A549 (cell line): ENCODE results near the gene TROAP. TPM values are rescaled to one million over a fixed set of nuclear protein-coding genes. Genes with fewer than 3 reads are reported as not detected.

ENCODE experiments used
- ATAC-seq, 2 experiments: fragments of 200-7000 bp in 1 of 2; fragments of >200 bp in 1 of 2; cut with Nextera tagmentation in 1 of 2; cut with Tn5 transposase in 1 of 2; 3 replicates each; pipeline versions ENCODE4 v1.8.0 to v1.9.1; 2018 to 2020; ENCODE audit warnings: mild to moderate bottlenecking in 1 of 2, moderate library complexity in 1 of 2
- CTCF ChIA-PET: fragments of 300-600 bp; sonication (Branson Sonifier 250); formaldehyde crosslinking; extraction: SDS; loops from one replicate; lab custom pipeline; 2021; ENCODE audit warnings: antibody characterized with exemption, inconsistent platforms; lab: Yijun Ruan, JAX
- POLR2A ChIA-PET: fragments of 350-600 bp; formaldehyde crosslinking; extraction: SDS; loops from one replicate; lab custom pipeline; 2021; ENCODE audit warnings: antibody characterized with exemption, inconsistent platforms; lab: Yijun Ruan, JAX
- DNase-seq, 2 experiments: peaks; one replicate each; pipeline versions ENCODE4 v3.0.0 to v3.0.0-alpha.2; 2011 to 2016; ENCODE audit warnings: low read depth in 1 of 2, low spot score in 1 of 2
- FAIRE-seq: peaks from 2 replicates; lab custom pipeline; 2011; peaks lifted over from hg19 to GRCh38; lab: Jason Lieb, UNC
- H3K27ac ChIP-seq, 2 experiments: fragments of >200 bp; sonication (Bioruptor Twin); formaldehyde crosslinking; 3 replicates each; pipeline ENCODE4 v1.5.1; 2016 to 2017
- H3K4me1 ChIP-seq: fragments of >200 bp; sonication (Bioruptor Twin); formaldehyde crosslinking; 3 replicates; pipeline ENCODE4 v1.6.1; 2016
- H3K4me2 ChIP-seq: fragments of >200 bp; sonication (Bioruptor Twin); formaldehyde crosslinking; 3 replicates; pipeline ENCODE4 v1.6.1; 2016
- H3K4me3 ChIP-seq: fragments of >200 bp; sonication (Bioruptor Twin); formaldehyde crosslinking; 3 replicates; pipeline ENCODE4 v1.5.1; 2016
- H3K9me3 ChIP-seq: fragments of >200 bp; sonication (Bioruptor Twin); formaldehyde crosslinking; 3 replicates; pipeline ENCODE4 v1.6.1; 2016
- ATOH8 ChIP-seq: fragments of 250-450 bp; sonication (Bioruptor Pico); IDR thresholded peaks from 2 replicates; pipeline ENCODE4 v1.5.0; 2020; ENCODE audit warnings: low read depth, mild to moderate bottlenecking, moderate library complexity
- CBX8 ChIP-seq: fragments of 200-600 bp; sonication (generic); IDR thresholded peaks from 2 replicates; pipeline ENCODE4 v1.6.1; 2016
- CEBPB ChIP-seq, 2 experiments: fragments of >200 bp in 1 of 2; sonication (Bioruptor Twin) in 1 of 2; formaldehyde crosslinking in 1 of 2; IDR thresholded peaks; 2 replicates each; pipeline ENCODE4 v1.6.1; 2012 to 2016
- CHD2 ChIP-seq: fragments of 150-350 bp; IDR thresholded peaks from 2 replicates; pipeline ENCODE4 v1.6.1; 2014; ENCODE audit warnings: low read length; ENCODE audit not compliant: partially characterized antibody
- CTCF ChIP-seq: fragments of >200 bp; sonication (Bioruptor Twin); formaldehyde crosslinking; IDR thresholded peaks from 3 replicates; pipeline ENCODE4 v1.5.1; 2016
- EHMT2 ChIP-seq: fragments of 200-600 bp; sonication (generic); IDR thresholded peaks from 2 replicates; pipeline ENCODE4 v1.6.1; 2016; ENCODE audit warnings: antibody characterized with exemption, low read depth, mild to moderate bottlenecking, moderate library complexity
- ELK1 ChIP-seq: fragments of 150-350 bp; IDR thresholded peaks from 2 replicates; pipeline ENCODE4 v1.6.1; 2014; ENCODE audit warnings: low read depth, mild to moderate bottlenecking, low read length
- ESRRA ChIP-seq: fragments of 150-350 bp; IDR thresholded peaks from 2 replicates; pipeline ENCODE4 v1.6.1; 2014; ENCODE audit warnings: mild to moderate bottlenecking, low read length, borderline replicate concordance
- GATA3 ChIP-seq: IDR thresholded peaks from 2 replicates; pipeline ENCODE4 v1.6.1; 2012; ENCODE audit warnings: borderline replicate concordance
- HDAC2 ChIP-seq: fragments of 200-600 bp; sonication (generic); IDR thresholded peaks from 2 replicates; pipeline ENCODE4 v1.6.1; 2016
- HOXA7 ChIP-seq: fragments of 250-450 bp; sonication (Bioruptor Pico); IDR thresholded peaks from 2 replicates; pipeline ENCODE4 v1.5.0; 2020; ENCODE audit warnings: mild to moderate bottlenecking, moderate library complexity
- HOXB13 ChIP-seq: fragments of 250-450 bp; sonication (Bioruptor Pico); IDR thresholded peaks from 2 replicates; pipeline ENCODE4 v1.5.0; 2020; ENCODE audit warnings: low read depth, mild to moderate bottlenecking, moderate library complexity
- JUNB ChIP-seq: fragments of >200 bp; sonication (Bioruptor Twin); formaldehyde crosslinking; IDR thresholded peaks from 2 replicates; pipeline ENCODE4 v1.6.1; 2016
- KDM1A ChIP-seq: fragments of 200-600 bp; sonication (generic); IDR thresholded peaks from 2 replicates; pipeline ENCODE4 v1.6.1; 2016; ENCODE audit warnings: low read depth, mild to moderate bottlenecking
- MAZ ChIP-seq: fragments of 150-350 bp; IDR thresholded peaks from 2 replicates; pipeline ENCODE4 v1.6.1; 2014; ENCODE audit warnings: antibody characterized with exemption, low read depth, low read length, borderline replicate concordance
- POLR2A ChIP-seq: IDR thresholded peaks from 2 replicates; pipeline ENCODE4 v1.6.1; 2012; ENCODE audit warnings: mild to moderate bottlenecking, low read length
- RAD21 ChIP-seq, 2 experiments: fragments of >200 bp in 1 of 2; sonication (Bioruptor Twin) in 1 of 2; formaldehyde crosslinking in 1 of 2; IDR thresholded peaks in 1 of 2; conservative IDR thresholded peaks in 1 of 2; 2 replicates in 1 of 2; 3 replicates in 1 of 2; pipeline ENCODE4 v1.6.1; 2012 to 2018; ENCODE audit warnings: inconsistent platforms in 1 of 2
- RCOR1 ChIP-seq: fragments of 150-350 bp; IDR thresholded peaks from 2 replicates; pipeline ENCODE4 v1.6.1; 2014; ENCODE audit warnings: antibody characterized with exemption, low read length, low read depth
- TFCP2L1 ChIP-seq: fragments of 250-450 bp; sonication (Bioruptor Pico); IDR thresholded peaks from 2 replicates; pipeline ENCODE4 v1.5.0; 2021; ENCODE audit warnings: mild to moderate bottlenecking
- TP53 ChIP-seq: fragments of 250-450 bp; sonication (Bioruptor Pico); IDR thresholded peaks from 2 replicates; pipeline ENCODE4 v1.5.0; 2021; ENCODE audit warnings: mild to moderate bottlenecking, moderate library complexity
- ZFP36 ChIP-seq: fragments of 450-650 bp; IDR thresholded peaks from 2 replicates; pipeline ENCODE4 v1.6.1; 2014; ENCODE audit warnings: borderline replicate concordance; ENCODE audit not compliant: partially characterized antibody
- ZNF302 ChIP-seq: fragments of 250-450 bp; sonication (Bioruptor Pico); IDR thresholded peaks from 2 replicates; pipeline ENCODE4 v1.9.0; 2021; ENCODE audit warnings: inconsistent platforms, mild to moderate bottlenecking, moderate library complexity
- WGBS: methylation state at CpG from one replicate; pipeline ENCODE4 v1.1.6; 2017; ENCODE audit errors: missing lambda C conversion rate; 5-methylcytosine and 5-hydroxymethylcytosine counted together
- polyA plus RNA-seq, 4 experiments: library from polyadenylated mRNA; depleted of rRNA in 3 of 4; stranded (reverse); fragments of >200 nt; fragmentation: RNase III in 1 of 4; extraction: RNeasy Plus Mini Kit Qiagen cat#74134 plus additional on column Dnase treatment in 1 of 4; gene quantifications; 2 replicates in 3 of 4; 3 replicates in 1 of 4; pipeline ENCODE4 v1.2.3, GENCODE V29; 2011 to 2017
- TF ChIP-seq, protein P1 (sequence below): IDR thresholded peaks from 2 replicates; pipeline ENCODE4 v1.6.1; 2012; ENCODE audit warnings: low read depth, borderline replicate concordance
- TF ChIP-seq, protein P2 (sequence below): IDR thresholded peaks from 2 replicates; pipeline ENCODE4 v1.6.1; 2012

The TROAP gene
- polyA plus RNA-seq, 2 of the 4 experiments (the other 2 are of a cell fraction), result 50.0 to 55.5 TPM

DNA sequence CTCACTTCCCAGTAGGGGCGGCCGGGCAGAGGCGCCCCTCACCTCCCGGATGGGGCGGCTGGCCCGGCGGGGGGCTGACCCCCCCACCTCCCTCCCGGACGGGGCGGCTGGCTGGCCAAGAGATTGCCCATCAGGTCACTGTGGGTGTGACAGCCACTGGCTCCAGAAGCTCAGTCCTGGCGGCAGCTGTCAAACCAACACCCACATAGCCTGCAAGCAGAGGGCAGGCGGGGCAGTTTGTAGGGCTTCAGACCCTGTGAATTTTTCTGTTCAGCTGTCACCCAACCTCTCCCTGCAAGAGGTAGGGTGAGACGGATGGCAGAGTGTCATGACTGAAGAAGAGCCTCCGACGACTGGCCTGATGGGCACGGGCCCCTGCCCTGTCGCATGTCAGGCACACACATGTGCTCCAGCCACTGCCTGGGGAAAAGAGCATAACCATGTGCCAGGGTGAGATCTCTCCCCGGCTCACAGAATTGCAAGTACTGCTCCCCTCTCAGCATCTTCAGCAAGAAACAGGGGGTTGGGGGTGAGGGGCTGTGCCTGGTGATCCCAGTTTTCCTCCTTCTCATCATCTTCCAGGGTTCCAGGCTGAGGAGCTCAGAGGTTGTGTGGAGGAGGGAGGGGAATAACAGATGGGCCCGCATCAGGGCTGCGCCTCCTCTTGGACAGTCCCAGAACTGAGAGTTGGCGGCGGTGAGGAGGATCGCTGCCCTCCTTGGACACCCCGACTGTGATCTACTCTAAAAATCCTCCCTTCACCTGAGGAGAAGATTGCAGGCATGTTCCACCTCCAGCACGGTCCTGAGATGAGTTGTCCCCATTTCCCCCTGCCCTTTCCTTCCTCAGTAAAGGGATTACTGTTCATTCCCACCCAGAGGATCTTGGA, 39.3 kb upstream of the TROAP start:
- no peak for FAIRE-seq
- CTCF ChIA-PET, result interaction anchor here (0.5 to 15.8 kb wide), 11 partner anchors 10 to 112 kb away, joined by 3 to 164 read pairs (median 3); partner anchors contain the start of genes PRPH and TUBA1C

DNA sequence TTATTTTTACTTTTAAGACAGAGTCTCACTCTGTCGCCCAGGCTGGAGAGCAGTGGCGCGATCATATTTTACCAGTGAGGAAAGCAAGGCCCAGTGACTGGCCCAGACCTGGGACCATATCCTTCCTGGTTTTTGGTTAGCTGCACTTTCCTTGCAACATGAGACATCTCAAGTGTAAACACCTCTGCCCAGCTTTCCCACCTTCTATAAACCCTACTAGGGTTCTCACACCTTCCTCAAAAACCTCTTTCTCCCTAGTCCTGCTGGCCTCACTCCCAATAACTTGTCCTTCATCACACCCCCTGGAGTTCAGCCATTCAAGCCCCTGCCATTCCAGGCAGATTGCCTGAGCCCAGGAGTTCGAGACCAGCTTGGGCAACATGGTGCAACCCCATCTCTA, 38.4 kb upstream of the TROAP start:
- H3K27ac ChIP-seq, result no peak overlapping the region
- FAIRE-seq, result no peak
- POLR2A ChIA-PET, result interaction anchor here (1.8 kb wide), 1 partner anchor 19 kb away, joined by 5 read pairs; the partner anchor contains the start of gene TUBA1C
- no peak for ATAC-seq
- H3K4me2 ChIP-seq, result no peak overlapping the region
- TF ChIP-seq, protein P1, sequence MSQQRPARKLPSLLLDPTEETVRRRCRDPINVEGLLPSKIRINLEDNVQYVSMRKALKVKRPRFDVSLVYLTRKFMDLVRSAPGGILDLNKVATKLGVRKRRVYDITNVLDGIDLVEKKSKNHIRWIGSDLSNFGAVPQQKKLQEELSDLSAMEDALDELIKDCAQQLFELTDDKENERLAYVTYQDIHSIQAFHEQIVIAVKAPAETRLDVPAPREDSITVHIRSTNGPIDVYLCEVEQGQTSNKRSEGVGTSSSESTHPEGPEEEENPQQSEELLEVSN, result no peak
- TF ChIP-seq JUNB (no peak), CEBPB (IDR thresholded peaks at IDR 0.05) (no peak), ELK1 (no peak), RCOR1 (no peak), POLR2A (no peak), GATA3 (no peak), HOXB13 (CRISPR knock-in tag) (no peak), ATOH8 (no peak), HDAC2 (no peak), HOXA7 (no peak), CHD2 (no peak), TP53 (CRISPR knock-in tag) (no peak), CBX8 (no peak), EHMT2 (no peak), KDM1A (no peak)
- TF ChIP-seq, protein P2, sequence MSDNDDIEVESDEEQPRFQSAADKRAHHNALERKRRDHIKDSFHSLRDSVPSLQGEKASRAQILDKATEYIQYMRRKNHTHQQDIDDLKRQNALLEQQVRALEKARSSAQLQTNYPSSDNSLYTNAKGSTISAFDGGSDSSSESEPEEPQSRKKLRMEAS, result no peak
- TF ChIP-seq, all 56 proteins: peak for 0
- Histone ChIP-seq H3K4me3 (no peak overlapping the region), H3K9me3 (no peaks in the 10 kb centered on the region), H3K4me1 (0 out of 3 replicates have a peak, but pooled peaks cover 9% of the 10 kb centered on the region)
- no peak for DNase-seq
- WGBS, result 80% methylated on average over 4 of the region's 4 CpGs
- CTCF ChIA-PET, result interaction anchor here (0.7 to 15.8 kb wide), 13 partner anchors 10 to 269 kb away, joined by 3 to 164 read pairs (median 3); partner anchors contain the start of genes PRPH and TUBA1C

More for the DNA sequence above, 39.3 kb upstream of the TROAP start:
- POLR2A ChIA-PET, result interaction anchor here (1.8 kb wide), 1 partner anchor 19 kb away, joined by 5 read pairs; the partner anchor contains the start of gene TUBA1C
- no peak overlapping the region for H3K27ac ChIP-seq
- WGBS, result 56% methylated on average over 18 of the region's 25 CpGs
- no peak overlapping the region for H3K4me3 ChIP-seq
- ATAC-seq (peak; percentile 80 to 92), DNase-seq (no peak)
- no peaks in the 10 kb centered on the region for H3K9me3 ChIP-seq
- no peak overlapping the region for H3K4me2 ChIP-seq
- TF ChIP-seq CTCF, result peak; percentile 13; the same call in 1 of the 3 replicates
- TF ChIP-seq ZNF302 (CRISPR knock-in tag), result no peak
- no peak for TF ChIP-seq MAZ
- TF ChIP-seq ESRRA, result no peak
- TF ChIP-seq TFCP2L1 (CRISPR knock-in tag), result no peak
- peak in 1 of 2 experiments; percentile 13; a peak in 1 of 5 replicates for TF ChIP-seq RAD21 (conservative IDR thresholded peaks at IDR 0.05 in 1 of 2, IDR thresholded peaks at IDR 0.05 in 1 of 2)
- TF ChIP-seq ZFP36, result no peak
- H3K4me1 ChIP-seq, result 0 out of 3 replicates have a peak, but pooled peaks cover 9% of the 10 kb centered on the region
